ENCODE measurements around the gene LIF.

GRCh38 chr22:30216710-30217109 lies 29.8 kb downstream of the LIF start:
- TF ChIP-seq CTCF (IDR thresholded peaks at IDR 0.05), result no peak
- TF ChIP-seq POLR2A (IDR thresholded peaks at IDR 0.05), result no peak
- TF ChIP-seq EP300 (IDR thresholded peaks at IDR 0.05), result no peak
